ENCODE measurements around the gene HNF1A.

The HNF1A gene

GRCh38 chr12:120970310-120970709 lies 8.0 kb upstream of the HNF1A start:
- H2BK15ac ChIP-seq (ENCODE audit: low read length): no peak overlapping the region
- H3K4me3 ChIP-seq (ENCODE audit: low read length in 2 of 2): no peak overlapping the region
- no peak overlapping the region for H3K18ac ChIP-seq (ENCODE audit: low read length)
- H2BK120ac ChIP-seq (ENCODE audit: low read depth, low read length): no peak overlapping the region
- no peak overlapping the region for H4K8ac ChIP-seq (ENCODE audit: low read depth, low read length)
- H3K4me2 ChIP-seq (ENCODE audit: insufficient read depth, low read length, poor library complexity, severe bottlenecking): no peak overlapping the region
- no peak overlapping the region for H2BK5ac ChIP-seq (ENCODE audit: low read length)
- no peak overlapping the region for H4K91ac ChIP-seq (ENCODE audit: low read depth, low read length, poor library complexity)
- peaks cover 5 to 8% of the 10 kb centered on the region in 2 donors for H3K4me1 ChIP-seq (ENCODE audit: control insufficient read depth in 2 of 2, insufficient read depth in 1 of 2, low read depth in 1 of 2, low read length in 2 of 2)
- peaks cover 0 to 4% (median 0%) of the 10 kb centered on the region in 3 experiments for H3K27me3 ChIP-seq (ENCODE audit: control insufficient read depth in 3 of 3, insufficient read depth in 3 of 3, low read depth in 1 of 3, low read length in 3 of 3)
- no peak overlapping the region for H3K4ac ChIP-seq (ENCODE audit: low read length)
- no CpG with 5 or more reads among the region's 3 CpGs for WGBS, 2 donors (ENCODE audit: extremely low coverage in 2 of 2, insufficient read length in 2 of 2, insufficient replicate concordance in 1 of 2)
- H3K36me3 ChIP-seq (replicated peaks in 1 of 2; ENCODE audit: control insufficient read depth in 2 of 2, insufficient read depth in 2 of 2, low read length in 2 of 2): no peaks in the 10 kb centered on the region
- H3K27ac ChIP-seq (replicated peaks; ENCODE audit: low read length): no peak overlapping the region
- H3K9ac ChIP-seq (ENCODE audit: low read depth, low read length, poor library complexity): no peak overlapping the region
- H2AFZ ChIP-seq (ENCODE audit: low read length): no peak overlapping the region
- H3K9me3 ChIP-seq (replicated peaks in 1 of 2; ENCODE audit: control insufficient read depth in 2 of 2, insufficient read depth in 1 of 2, low read depth in 1 of 2, low read length in 2 of 2): no peaks in the 10 kb centered on the region
- H3K14ac ChIP-seq (ENCODE audit: low read length): no peak overlapping the region
- no peaks in the 10 kb centered on the region for H3K79me1 ChIP-seq (ENCODE audit: low read depth, low read length)
- H2AK5ac ChIP-seq (ENCODE audit: low read depth, low read length): no peak overlapping the region
- H3K23ac ChIP-seq (ENCODE audit: low read depth, low read length, poor library complexity): no peak overlapping the region
- no peak for DNase-seq (ENCODE audit: low spot score)
- no peak overlapping the region for H2BK12ac ChIP-seq (ENCODE audit: low read length)

- H2BK12ac ChIP-seq (ENCODE audit: low read length): no peak overlapping the region
- H4K8ac ChIP-seq (ENCODE audit: low read depth, low read length): no peak overlapping the region
- H3K27me3 ChIP-seq (ENCODE audit: control insufficient read depth in 3 of 3, insufficient read depth in 3 of 3, low read depth in 1 of 3, low read length in 3 of 3): peaks cover 0 to 4% (median 0%) of the 10 kb centered on the region in 3 experiments
- no peak overlapping the region for H2BK120ac ChIP-seq (ENCODE audit: low read depth, low read length)
- no peak overlapping the region for H3K4ac ChIP-seq (ENCODE audit: low read length)
- H2AFZ ChIP-seq (ENCODE audit: low read length): no peak overlapping the region
- no peak overlapping the region for H3K9ac ChIP-seq (ENCODE audit: low read depth, low read length, poor library complexity)
- H3K4me1 ChIP-seq (ENCODE audit: control insufficient read depth in 2 of 2, insufficient read depth in 1 of 2, low read depth in 1 of 2, low read length in 2 of 2): peaks cover 5 to 8% of the 10 kb centered on the region in 2 donors
- no peak overlapping the region for H3K4me3 ChIP-seq (ENCODE audit: low read length in 2 of 2)
- H3K27ac ChIP-seq (replicated peaks; ENCODE audit: low read length): no peak overlapping the region
- H3K4me2 ChIP-seq (ENCODE audit: insufficient read depth, low read length, poor library complexity, severe bottlenecking): no peak overlapping the region
- H3K36me3 ChIP-seq (replicated peaks in 1 of 2; ENCODE audit: control insufficient read depth in 2 of 2, insufficient read depth in 2 of 2, low read length in 2 of 2): no peaks in the 10 kb centered on the region
- no peak overlapping the region for H3K23ac ChIP-seq (ENCODE audit: low read depth, low read length, poor library complexity)
- no peak overlapping the region for H3K18ac ChIP-seq (ENCODE audit: low read length)
- no peaks in the 10 kb centered on the region for H3K9me3 ChIP-seq (replicated peaks in 1 of 2; ENCODE audit: control insufficient read depth in 2 of 2, insufficient read depth in 1 of 2, low read depth in 1 of 2, low read length in 2 of 2)
- no peak overlapping the region for H2BK5ac ChIP-seq (ENCODE audit: low read length)
- no peak overlapping the region for H2AK5ac ChIP-seq (ENCODE audit: low read depth, low read length)
- H3K79me1 ChIP-seq (ENCODE audit: low read depth, low read length): no peaks in the 10 kb centered on the region
- no peak overlapping the region for H2BK15ac ChIP-seq (ENCODE audit: low read length)
- peak; percentile 29 for DNase-seq (ENCODE audit: low spot score)
- H4K91ac ChIP-seq (ENCODE audit: low read depth, low read length, poor library complexity): no peak overlapping the region
- WGBS, 2 donors (ENCODE audit: extremely low coverage in 2 of 2, insufficient read length in 2 of 2, insufficient replicate concordance in 1 of 2): no CpG with 5 or more reads among the region's 13 CpGs
- H3K14ac ChIP-seq (ENCODE audit: low read length): no peak overlapping the region
Observed at GRCh38 chr12:120971299-120972180, 6.8 kb upstream of the HNF1A start.

- peak overlapping the region; percentile 71 for H3K27ac ChIP-seq (replicated peaks; ENCODE audit: low read length)
Observed at GRCh38 chr12:120972870-120973543, 5.3 kb upstream of the HNF1A start.

More at GRCh38 chr12:120972870-120973543, 5.3 kb upstream of the HNF1A start:
- Histone ChIP-seq H3K14ac (ENCODE audit: low read length) (no peak overlapping the region), H2AFZ (ENCODE audit: low read length) (peak overlapping the region; percentile 65), H4K91ac (ENCODE audit: low read depth, low read length, poor library complexity) (no peak overlapping the region), H3K9me3 (replicated peaks in 1 of 2; ENCODE audit: control insufficient read depth in 2 of 2, insufficient read depth in 1 of 2, low read depth in 1 of 2, low read length in 2 of 2) (no peaks in the 10 kb centered on the region), H2AK5ac (ENCODE audit: low read depth, low read length) (no peak overlapping the region), H2BK120ac (ENCODE audit: low read depth, low read length) (no peak overlapping the region), H3K9ac (ENCODE audit: low read depth, low read length, poor library complexity) (no peak overlapping the region), H4K8ac (ENCODE audit: low read depth, low read length) (no peak overlapping the region), H3K27me3 (ENCODE audit: control insufficient read depth in 3 of 3, insufficient read depth in 3 of 3, low read depth in 1 of 3, low read length in 3 of 3) (no peaks in the 10 kb centered on the region), H3K23ac (ENCODE audit: low read depth, low read length, poor library complexity) (no peak overlapping the region), H3K4me1 (ENCODE audit: control insufficient read depth in 2 of 2, insufficient read depth in 1 of 2, low read depth in 1 of 2, low read length in 2 of 2) (peaks cover 5 to 8% of the 10 kb centered on the region in 2 donors), H2BK12ac (ENCODE audit: low read length) (no peak overlapping the region), H3K18ac (ENCODE audit: low read length) (no peak overlapping the region), H2BK15ac (ENCODE audit: low read length) (no peak overlapping the region), H2BK5ac (ENCODE audit: low read length) (no peak overlapping the region), H3K4me3 (ENCODE audit: low read length in 2 of 2) (peak overlapping the region in 1 of 2 donors; percentile 44), H3K4ac (ENCODE audit: low read length) (no peak overlapping the region), H3K36me3 (replicated peaks in 1 of 2; ENCODE audit: control insufficient read depth in 2 of 2, insufficient read depth in 2 of 2, low read length in 2 of 2) (no peaks in the 10 kb centered on the region), H3K4me2 (ENCODE audit: insufficient read depth, low read length, poor library complexity, severe bottlenecking) (no peak overlapping the region), H3K79me1 (ENCODE audit: low read depth, low read length) (no peaks in the 10 kb centered on the region)
- WGBS, 2 donors (ENCODE audit: extremely low coverage in 2 of 2, insufficient read length in 2 of 2, insufficient replicate concordance in 1 of 2): no CpG with 5 or more reads among the region's 10 CpGs
- DNase-seq (ENCODE audit: low spot score): peak; percentile 80
